Activated effector memory CD4-positive, alpha-beta T cell treated with Interleukin-2 at 50 U/mL for 16 hours (primary cell): ENCODE measurements around the gene UBE2L5.

Experiments
- DNase-seq: peaks from one replicate; pipeline ENCODE4 v3.0.0-alpha.2; 2020

The UBE2L5 gene

GRCh38 chr13:30406779-30407416 is 15.4 kb upstream of the UBE2L5 start:
- DNase-seq: no peak

GRCh38 chr13:30408319-30409101 is 13.8 kb upstream of the UBE2L5 start:
- peak; percentile 86 for DNase-seq

- no peak for DNase-seq
Measured at GRCh38 chr13:30409886-30410704, 12.2 kb upstream of the UBE2L5 start.

GRCh38 chr13:30410705-30411125 is 11.6 kb upstream of the UBE2L5 start:
- no peak for DNase-seq

GRCh38 chr13:30412346-30412745 is 9.9 kb upstream of the UBE2L5 start:
- DNase-seq: no peak

- no peak for DNase-seq
Measured at GRCh38 chr13:30413842-30414241, 8.5 kb upstream of the UBE2L5 start.

- DNase-seq: no peak
Measured at GRCh38 chr13:30415430-30416030, 6.8 kb upstream of the UBE2L5 start.

GRCh38 chr13:30416471-30416870 is 5.8 kb upstream of the UBE2L5 start:
- no peak for DNase-seq

- DNase-seq: no peak
Measured at GRCh38 chr13:30418075-30418716, 4.1 kb upstream of the UBE2L5 start.

GRCh38 chr13:30418717-30419459 is 3.4 kb upstream of the UBE2L5 start:
- DNase-seq: no peak

GRCh38 chr13:30421093-30422053 is 920 bp upstream of the UBE2L5 start:
- DNase-seq: peak; percentile 21

GRCh38 chr13:30423891-30424290 is 1.6 kb downstream of the UBE2L5 start:
- DNase-seq: no peak

GRCh38 chr13:30429235-30429634 is 6.9 kb downstream of the UBE2L5 start:
- no peak for DNase-seq

- no peak for DNase-seq
Measured at GRCh38 chr13:30429721-30430694, 7.7 kb downstream of the UBE2L5 start.

GRCh38 chr13:30431269-30431940 is 9.1 kb downstream of the UBE2L5 start:
- DNase-seq: no peak

GRCh38 chr13:30435911-30436451 is 13.7 kb downstream of the UBE2L5 start:
- DNase-seq: no peak

- DNase-seq: no peak
Measured at GRCh38 chr13:30437177-30437576, 14.9 kb downstream of the UBE2L5 start.

GRCh38 chr13:30438286-30438685 is 16.0 kb downstream of the UBE2L5 start:
- DNase-seq: no peak
